CD14-positive monocyte (primary cell): ENCODE measurements around the gene USP15. TPM values are rescaled to one million over a fixed set of nuclear protein-coding genes. Genes with fewer than 3 reads are reported as not detected.

Experiments used
- DNase-seq, 3 donors: peaks; one replicate each; pipeline ENCODE4 v3.0.0-alpha.2; 2011 to 2022
- H2AFZ ChIP-seq: 2 replicates; pipeline ENCODE4 v1.6.0; 2012; ENCODE audit warnings: mild to moderate bottlenecking, low read depth, low read length, inconsistent platforms; ENCODE audit not compliant: insufficient read depth, poor library complexity, severe bottlenecking
- H3K27ac ChIP-seq, 2 donors: 1 replicate in 1 of 2; 2 replicates in 1 of 2; pipeline ENCODE4 v1.5.1; 2012 to 2013; ENCODE audit warnings: low read length in 2 of 2, control low read depth in 1 of 2, inconsistent platforms in 1 of 2, low read depth in 1 of 2, mild to moderate bottlenecking in 1 of 2
- H3K27me3 ChIP-seq, 2 donors: one replicate each; pipeline versions ENCODE4 v1.6.0 to v1.6.1; 2011 to 2013; ENCODE audit warnings: low read length in 2 of 2; ENCODE audit not compliant: control insufficient read depth in 2 of 2, insufficient read depth in 2 of 2
- H3K36me3 ChIP-seq, 2 donors: replicated peaks in 1 of 2; 1 replicate in 1 of 2; 2 replicates in 1 of 2; pipeline versions ENCODE4 v1.5.1 to v1.6.1; 2012 to 2013; ENCODE audit warnings: low read length in 2 of 2, control low read depth in 1 of 2, inconsistent platforms in 1 of 2, mild to moderate bottlenecking in 1 of 2; ENCODE audit not compliant: insufficient read depth in 2 of 2, control insufficient read depth in 1 of 2
- H3K4me1 ChIP-seq, 2 donors: 1 replicate in 1 of 2; 2 replicates in 1 of 2; pipeline versions ENCODE4 v1.5.1 to v1.6.1; 2012 to 2013; ENCODE audit warnings: low read length in 2 of 2, control low read depth in 1 of 2, inconsistent platforms in 1 of 2, mild to moderate bottlenecking in 1 of 2, moderate library complexity in 1 of 2; ENCODE audit not compliant: insufficient read depth in 2 of 2, control insufficient read depth in 1 of 2
- H3K4me2 ChIP-seq: replicated peaks from 2 replicates; pipeline ENCODE3; 2012; ENCODE audit warnings: low read length, moderate library complexity, mild to moderate bottlenecking; ENCODE audit not compliant: poor library complexity, severe bottlenecking; ENCODE audit errors: extremely low read depth
- H3K4me3 ChIP-seq, 3 experiments: fragments of 200-600 bp in 1 of 3; sonication (generic) in 1 of 3; replicated peaks in 1 of 3; 1 replicate in 2 of 3; 2 replicates in 1 of 3; pipeline ENCODE4 v1.5.1; 2011 to 2013; ENCODE audit warnings: low read length in 3 of 3, mild to moderate bottlenecking in 3 of 3, control low read depth in 2 of 3, low read depth in 2 of 3, inconsistent platforms in 1 of 3, moderate library complexity in 1 of 3
- H3K79me2 ChIP-seq: 2 replicates; pipeline ENCODE4 v1.6.0; 2012; ENCODE audit warnings: mild to moderate bottlenecking, control low read depth, inconsistent platforms, low read length, moderate library complexity; ENCODE audit not compliant: insufficient read depth
- H3K9ac ChIP-seq: 2 replicates; pipeline ENCODE4 v1.6.0; 2017; ENCODE audit warnings: low read length, mild to moderate bottlenecking; ENCODE audit not compliant: insufficient read depth, poor library complexity, severe bottlenecking
- H3K9me3 ChIP-seq, 2 donors: replicated peaks in 1 of 2; 1 replicate in 1 of 2; 2 replicates in 1 of 2; pipeline versions ENCODE4 v1.5.1 to v1.6.1; 2012 to 2013; ENCODE audit warnings: low read length in 2 of 2, control low read depth in 1 of 2; ENCODE audit not compliant: control insufficient read depth in 1 of 2, insufficient read depth in 1 of 2
- H4K20me1 ChIP-seq: 2 replicates; pipeline ENCODE4 v1.6.0; 2012; ENCODE audit warnings: mild to moderate bottlenecking, low read length, control low read depth, moderate library complexity; ENCODE audit not compliant: insufficient read depth
- H3K27ac Mint-ChIP-seq, 7 donors: one replicate each; pipeline ENCODE4 v1.8.0; 2020; ENCODE audit warnings: mild to moderate bottlenecking in 7 of 7, mixed read lengths in 7 of 7, moderate library complexity in 6 of 7, inconsistent platforms in 2 of 7
- H3K27me3 Mint-ChIP-seq, 3 donors: one replicate each; pipeline ENCODE4 v1.8.0; 2021 to 2022; ENCODE audit warnings: low read depth in 3 of 3, mild to moderate bottlenecking in 3 of 3, mixed read lengths in 3 of 3, moderate library complexity in 3 of 3, inconsistent platforms in 1 of 3
- H3K36me3 Mint-ChIP-seq, 2 donors: one replicate each; pipeline ENCODE4 v1.8.0; 2020; ENCODE audit warnings: mixed read lengths in 2 of 2, inconsistent platforms in 1 of 2, mild to moderate bottlenecking in 1 of 2
- H3K4me1 Mint-ChIP-seq: one replicate; pipeline ENCODE4 v1.8.0; 2020; ENCODE audit warnings: mild to moderate bottlenecking, mixed read lengths
- H3K4me3 Mint-ChIP-seq, 2 donors: one replicate each; pipeline ENCODE4 v1.8.0; 2020; ENCODE audit warnings: mild to moderate bottlenecking in 2 of 2, mixed read lengths in 2 of 2, moderate library complexity in 1 of 2
- H3K9me3 Mint-ChIP-seq, 7 donors: one replicate each; pipeline ENCODE4 v1.8.0; 2020 to 2022; ENCODE audit warnings: mixed read lengths in 7 of 7, mild to moderate bottlenecking in 6 of 7, moderate library complexity in 6 of 7, inconsistent platforms in 2 of 7
- WGBS: methylation state at CpG from one replicate; pipeline ENCODE4 v1.1.5; 2013; ENCODE audit warnings: missing lambda C conversion rate; ENCODE audit not compliant: insufficient coverage; 5-methylcytosine and 5-hydroxymethylcytosine counted together
- intact Hi-C, 2 donors: fragments of 100-400 bp; cut with micrococcal nuclease; formaldehyde crosslinking; loops; one replicate each; pipeline versions ENCODE4 v1.15.0 to v1.15.1; 2023
- polyA plus RNA-seq, 3 donors: library from polyadenylated mRNA; depleted of rRNA in 1 of 3; unstranded in 2 of 3; stranded (reverse) in 1 of 3; fragments of 300-500 nt in 2 of 3; fragments of >200 nt in 1 of 3; fragmentation: Illumina TruSeq in 2 of 3; gene quantifications; 1 replicate in 2 of 3; 2 replicates in 1 of 3; pipeline ENCODE4 v1.2.3, GENCODE V29; 2012 to 2021
- TF ChIP-seq, protein P1 (sequence below): fragments of 200-600 bp; IDR thresholded peaks from one replicate; pipeline ENCODE4 v1.8.0; 2022; ENCODE audit warnings: antibody characterized with exemption, mild to moderate bottlenecking

Gene USP15
- polyA plus RNA-seq, 3 donors, result 146 to 449 (median 180) TPM

DNA sequence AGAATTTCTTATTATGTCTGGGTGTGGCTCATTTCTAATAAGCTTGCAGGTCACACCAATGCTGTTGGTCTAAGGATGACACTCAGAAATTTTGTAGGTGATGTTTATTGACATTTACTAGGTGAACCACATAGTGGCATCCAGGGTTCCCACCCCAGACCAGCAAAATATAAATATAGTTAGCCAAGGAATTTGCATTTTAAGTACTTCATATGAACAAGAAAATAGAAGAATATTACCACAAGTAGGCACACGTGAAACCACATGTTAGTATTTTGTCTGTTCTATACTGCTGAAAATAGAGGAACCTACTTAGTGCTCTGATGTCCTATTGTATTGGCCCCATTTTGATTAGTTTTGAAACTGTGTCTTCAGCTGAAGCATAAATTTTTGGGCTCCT lies 71.1 kb downstream of the USP15 start:
- H3K4me1 Mint-ChIP-seq, result peaks cover 28% of the 10 kb centered on the region

DNA sequence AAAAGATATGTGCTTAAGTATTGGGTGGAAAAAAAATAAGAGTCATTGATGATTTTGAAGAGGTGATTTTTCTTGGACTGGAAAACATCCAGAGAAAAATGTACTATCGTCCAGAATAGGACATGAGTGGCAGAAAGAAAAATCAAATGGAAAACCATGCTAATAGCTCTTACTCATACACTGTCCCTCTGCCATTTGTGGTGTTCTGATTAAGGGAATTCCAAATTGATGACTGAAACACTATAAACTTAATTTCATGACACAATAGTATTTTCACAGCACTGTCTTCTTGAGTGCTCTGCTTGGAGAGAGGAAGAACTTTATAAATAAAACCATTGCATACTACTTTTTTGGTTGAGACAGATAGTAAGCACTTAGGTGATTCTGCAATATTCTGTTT lies 72.4 kb downstream of the USP15 start:
- Mint-ChIP-seq H3K27ac (no peak overlapping the region), H3K36me3 (peaks cover 39 to 59% of the 10 kb centered on the region in 2 donors), H3K9me3 (peaks cover 0 to 3% (median 0%) of the 10 kb centered on the region in 7 donors), H3K4me3 (no peak overlapping the region), H3K27me3 (no peaks in the 10 kb centered on the region), H3K4me1 (peaks cover 29% of the 10 kb centered on the region)
- Histone ChIP-seq H2AFZ (no peak overlapping the region), H3K27ac (no peak overlapping the region), H4K20me1 (peaks cover 100% of the 10 kb centered on the region), H3K79me2 (peaks cover 99% of the 10 kb centered on the region), H3K4me3 (no peak overlapping the region), H3K4me2 (no peak overlapping the region), H3K9ac (no peak overlapping the region), H3K4me1 (peaks cover 14 to 20% of the 10 kb centered on the region in 2 donors), H3K9me3 (no peaks in the 10 kb centered on the region), H3K27me3 (no peaks in the 10 kb centered on the region), H3K36me3 (peaks cover 24 to 85% of the 10 kb centered on the region in 2 donors)
- intact Hi-C loops, result no loop called here
- no peak for DNase-seq
- TF ChIP-seq, protein P1, sequence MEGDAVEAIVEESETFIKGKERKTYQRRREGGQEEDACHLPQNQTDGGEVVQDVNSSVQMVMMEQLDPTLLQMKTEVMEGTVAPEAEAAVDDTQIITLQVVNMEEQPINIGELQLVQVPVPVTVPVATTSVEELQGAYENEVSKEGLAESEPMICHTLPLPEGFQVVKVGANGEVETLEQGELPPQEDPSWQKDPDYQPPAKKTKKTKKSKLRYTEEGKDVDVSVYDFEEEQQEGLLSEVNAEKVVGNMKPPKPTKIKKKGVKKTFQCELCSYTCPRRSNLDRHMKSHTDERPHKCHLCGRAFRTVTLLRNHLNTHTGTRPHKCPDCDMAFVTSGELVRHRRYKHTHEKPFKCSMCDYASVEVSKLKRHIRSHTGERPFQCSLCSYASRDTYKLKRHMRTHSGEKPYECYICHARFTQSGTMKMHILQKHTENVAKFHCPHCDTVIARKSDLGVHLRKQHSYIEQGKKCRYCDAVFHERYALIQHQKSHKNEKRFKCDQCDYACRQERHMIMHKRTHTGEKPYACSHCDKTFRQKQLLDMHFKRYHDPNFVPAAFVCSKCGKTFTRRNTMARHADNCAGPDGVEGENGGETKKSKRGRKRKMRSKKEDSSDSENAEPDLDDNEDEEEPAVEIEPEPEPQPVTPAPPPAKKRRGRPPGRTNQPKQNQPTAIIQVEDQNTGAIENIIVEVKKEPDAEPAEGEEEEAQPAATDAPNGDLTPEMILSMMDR, result no peak
- no CpG with 5 or more reads among the region's 1 CpG for WGBS

More for the DNA sequence above, 71.1 kb downstream of the USP15 start:
- Histone ChIP-seq H3K4me3 (no peak overlapping the region), H3K27ac (peak overlapping the region in 1 of 2 donors; percentile 9), H3K79me2 (peaks cover 90% of the 10 kb centered on the region), H2AFZ (no peak overlapping the region), H3K4me2 (no peak overlapping the region), H4K20me1 (peaks cover 100% of the 10 kb centered on the region), H3K27me3 (no peaks in the 10 kb centered on the region), H3K9ac (no peak overlapping the region), H3K4me1 (peaks cover 13 to 20% of the 10 kb centered on the region in 2 donors), H3K36me3 (peaks cover 33 to 79% of the 10 kb centered on the region in 2 donors), H3K9me3 (no peaks in the 10 kb centered on the region)
- Mint-ChIP-seq H3K27me3 (no peaks in the 10 kb centered on the region), H3K27ac (no peak overlapping the region), H3K9me3 (peaks cover 0 to 2% (median 0%) of the 10 kb centered on the region in 7 donors), H3K36me3 (peaks cover 34 to 48% of the 10 kb centered on the region in 2 donors), H3K4me3 (no peak overlapping the region)
- no CpG with 5 or more reads among the region's 1 CpG for WGBS
- intact Hi-C loops, result no loop called here
- TF ChIP-seq, protein P1, result no peak
- DNase-seq, result no peak
